GM21619 (cell line): ENCODE results near the gene TYW1.
"Not testable (repeated sequence)": the region's sequence is repeated elsewhere in the genome, so short reads cannot be mapped to it uniquely, and the experiment has no call there.

Experiments
- ATAC-seq: cut with Tn5 transposase; IDR thresholded peaks from one replicate; pipeline ENCODE4 v1.9.1; 2021; ENCODE audit not compliant: unreplicated experiment

The TYW1 gene

DNA sequence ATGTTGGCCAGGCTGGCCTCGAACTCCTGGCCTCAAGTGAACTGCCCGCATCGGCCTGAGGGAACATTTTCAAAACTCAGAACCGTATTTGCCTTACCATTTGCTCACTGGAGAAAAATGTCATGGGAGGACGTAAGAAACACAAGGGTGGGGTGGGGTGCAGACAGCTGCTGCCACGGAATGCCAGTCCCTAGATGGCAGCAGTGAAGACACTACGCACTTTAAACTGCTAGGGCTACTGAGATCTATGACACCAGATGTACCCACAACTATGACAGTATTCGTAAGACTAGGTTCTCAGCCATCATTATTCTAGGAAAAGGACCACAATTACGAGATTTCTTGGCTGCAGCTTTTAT lies 2.0 kb upstream of the TYW1 start:
- peak; percentile 35 for ATAC-seq

DNA sequence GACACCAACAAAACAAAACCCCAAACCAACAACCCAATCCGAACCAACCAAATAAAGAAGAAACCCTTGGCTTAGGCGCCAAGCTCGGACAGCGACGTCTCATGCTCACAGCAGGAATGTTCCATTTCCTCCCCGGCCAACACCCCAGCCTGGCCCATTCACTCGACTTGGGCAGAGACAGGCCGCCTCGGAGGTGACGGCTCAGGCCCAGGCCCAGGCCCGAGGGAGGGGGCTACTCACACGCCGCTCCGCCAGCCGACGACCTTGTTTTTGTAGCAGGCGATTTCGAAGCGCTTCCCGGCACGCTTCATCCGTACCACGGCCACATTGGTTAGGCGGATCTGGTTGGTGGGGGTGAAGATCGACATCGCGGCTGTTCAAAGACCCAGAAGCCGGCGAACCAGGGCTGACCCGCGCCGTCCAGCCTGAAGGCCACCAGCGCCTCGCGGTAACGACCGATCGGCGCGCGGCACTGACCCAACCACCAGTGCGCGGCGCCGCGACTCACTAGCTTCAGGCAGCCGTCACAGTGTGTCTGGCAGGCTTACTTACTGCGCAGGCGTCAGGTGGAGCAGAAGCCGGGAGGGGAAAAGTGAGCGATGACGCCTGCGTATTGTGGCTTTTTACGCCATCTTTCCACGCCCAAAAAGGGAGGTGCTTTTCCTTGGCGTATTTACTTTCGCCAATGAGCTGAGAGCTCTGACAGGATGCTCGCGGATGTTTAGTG lies 1.4 kb upstream of the TYW1 start, which contains the start of gene SBDS:
SBDS (minus strand) TSS at position 537 of the 727 bp plus-strand sequence; CDS start at position 368, 169 bp downstream.
- peak; percentile 60 for ATAC-seq

DNA sequence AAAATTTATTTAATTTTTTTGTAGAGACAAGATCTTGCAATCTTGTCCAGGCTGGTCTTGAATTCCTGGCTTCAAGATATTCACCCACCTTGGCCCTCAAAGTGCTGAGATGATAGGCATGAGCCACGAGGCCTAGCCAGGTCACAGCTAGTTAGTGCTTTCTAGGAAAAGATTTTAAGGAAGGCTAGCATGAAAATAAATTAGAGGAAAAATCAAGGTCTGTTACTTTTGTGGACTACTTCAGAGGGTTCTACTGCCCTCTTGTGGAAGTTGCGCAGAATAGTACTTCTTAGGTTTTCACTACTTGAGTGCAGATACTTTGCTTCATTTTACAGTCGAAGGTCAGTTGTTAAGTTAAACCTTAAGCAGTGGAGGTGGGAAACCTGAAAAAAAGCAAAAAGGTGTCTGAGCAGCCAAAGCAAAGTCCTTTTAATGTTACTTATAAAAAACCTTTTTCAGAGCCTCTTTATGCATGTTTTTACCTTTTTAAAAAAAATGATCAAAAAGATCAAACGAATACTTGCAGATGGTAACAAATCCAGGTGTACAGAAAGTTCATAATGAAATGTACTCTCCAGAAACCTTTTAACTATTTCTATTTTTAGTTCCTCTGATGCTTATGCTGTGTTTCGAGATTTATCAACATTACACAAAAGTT lies 4.1 kb downstream of the TYW1 start:
- not testable (repeated sequence) for ATAC-seq

DNA sequence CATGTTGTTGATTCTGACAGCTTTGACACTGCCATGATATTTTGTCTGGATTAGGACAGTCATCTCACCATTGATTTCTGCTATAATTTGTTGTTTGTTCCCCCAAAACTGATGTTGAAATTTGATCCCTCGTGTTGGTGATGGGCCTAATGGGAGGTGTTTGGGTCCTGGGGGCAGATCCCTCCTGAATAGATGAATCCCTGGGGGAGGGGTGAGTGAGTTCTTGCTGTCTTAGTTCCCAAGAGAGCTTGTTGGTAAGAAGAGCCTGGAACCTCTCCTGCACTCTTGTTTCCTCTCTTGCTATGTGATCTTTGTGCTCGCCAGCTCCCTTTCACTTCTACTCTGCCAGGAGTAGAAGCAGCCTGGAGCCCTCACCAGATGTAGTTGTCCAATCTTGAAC lies 7.5 kb downstream of the TYW1 start:
- not testable (repeated sequence) for ATAC-seq

DNA sequence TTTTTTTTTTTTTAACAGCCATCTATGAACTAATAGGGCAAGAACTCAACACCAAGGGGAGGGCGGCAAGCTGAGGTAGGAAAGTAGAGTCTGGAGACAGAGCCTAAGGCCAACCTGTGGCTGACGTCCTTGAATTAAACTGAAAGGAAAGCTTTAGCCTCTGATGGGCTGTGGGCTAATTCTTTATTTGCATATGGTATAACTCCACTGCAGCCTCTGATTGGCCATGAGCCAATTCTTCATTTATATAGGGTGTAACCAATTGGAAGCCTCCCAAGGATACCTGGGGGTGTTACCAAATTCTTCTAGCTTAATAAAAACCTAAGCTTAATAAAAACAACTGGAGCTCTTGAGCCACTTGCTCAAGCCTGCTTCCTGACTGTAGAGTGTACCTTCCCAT lies 10.3 kb downstream of the TYW1 start:
- ATAC-seq, result no peak

DNA sequence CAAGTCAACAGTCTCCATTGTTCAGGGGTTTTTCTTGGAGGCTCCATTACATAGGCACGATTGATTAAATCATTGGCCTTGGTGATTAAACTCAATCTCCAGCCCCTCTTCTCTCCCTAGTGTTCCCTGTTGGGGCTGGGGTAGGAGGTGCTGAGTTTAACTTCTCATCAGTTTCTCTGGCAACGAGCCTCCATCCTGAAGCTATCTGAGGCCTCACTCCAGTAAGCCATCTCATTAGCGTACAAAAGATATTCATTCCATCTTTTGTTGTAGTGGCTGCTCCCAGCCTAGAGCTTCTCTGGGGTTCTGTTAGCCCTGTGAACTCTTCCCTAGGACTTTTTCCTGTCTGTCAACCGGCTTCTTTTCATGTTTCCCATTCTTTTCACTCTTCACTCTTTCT lies 11.6 kb downstream of the TYW1 start:
- no peak for ATAC-seq

GRCh38 chr7:67009677-67010076 lies 13.0 kb downstream of the TYW1 start:
- not testable (repeated sequence) for ATAC-seq

DNA sequence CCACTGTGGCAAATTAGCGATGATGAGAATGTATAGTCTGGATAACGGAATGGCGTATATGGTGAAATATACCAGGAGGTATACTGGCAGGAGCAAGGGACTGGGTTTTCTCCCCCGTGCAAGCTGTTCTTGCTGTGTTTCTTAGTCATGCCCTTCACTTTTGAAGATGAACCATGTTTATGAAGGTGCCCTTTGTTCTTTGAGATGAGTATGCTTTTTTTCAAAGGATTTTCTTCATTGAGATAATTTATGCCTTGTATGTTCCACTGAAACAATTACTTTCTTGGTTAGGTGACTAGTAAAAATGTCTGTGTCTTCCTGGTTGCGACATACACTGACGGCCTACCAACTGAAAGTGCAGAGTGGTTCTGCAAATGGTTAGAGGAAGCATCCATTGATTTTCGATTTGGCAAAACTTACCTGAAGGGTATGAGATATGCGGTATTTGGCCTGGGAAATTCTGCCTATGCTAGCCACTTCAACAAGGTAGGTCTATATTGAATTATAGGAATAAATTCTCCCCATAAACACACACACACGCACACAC lies 17.5 kb downstream of the TYW1 start:
- not testable (repeated sequence) for ATAC-seq

- ATAC-seq, result not testable (repeated sequence)
Observed at GRCh38 chr7:67017971-67018370, 21.3 kb downstream of the TYW1 start.

- ATAC-seq, result no peak
Observed at GRCh38 chr7:67018940-67019339, 22.3 kb downstream of the TYW1 start.

DNA sequence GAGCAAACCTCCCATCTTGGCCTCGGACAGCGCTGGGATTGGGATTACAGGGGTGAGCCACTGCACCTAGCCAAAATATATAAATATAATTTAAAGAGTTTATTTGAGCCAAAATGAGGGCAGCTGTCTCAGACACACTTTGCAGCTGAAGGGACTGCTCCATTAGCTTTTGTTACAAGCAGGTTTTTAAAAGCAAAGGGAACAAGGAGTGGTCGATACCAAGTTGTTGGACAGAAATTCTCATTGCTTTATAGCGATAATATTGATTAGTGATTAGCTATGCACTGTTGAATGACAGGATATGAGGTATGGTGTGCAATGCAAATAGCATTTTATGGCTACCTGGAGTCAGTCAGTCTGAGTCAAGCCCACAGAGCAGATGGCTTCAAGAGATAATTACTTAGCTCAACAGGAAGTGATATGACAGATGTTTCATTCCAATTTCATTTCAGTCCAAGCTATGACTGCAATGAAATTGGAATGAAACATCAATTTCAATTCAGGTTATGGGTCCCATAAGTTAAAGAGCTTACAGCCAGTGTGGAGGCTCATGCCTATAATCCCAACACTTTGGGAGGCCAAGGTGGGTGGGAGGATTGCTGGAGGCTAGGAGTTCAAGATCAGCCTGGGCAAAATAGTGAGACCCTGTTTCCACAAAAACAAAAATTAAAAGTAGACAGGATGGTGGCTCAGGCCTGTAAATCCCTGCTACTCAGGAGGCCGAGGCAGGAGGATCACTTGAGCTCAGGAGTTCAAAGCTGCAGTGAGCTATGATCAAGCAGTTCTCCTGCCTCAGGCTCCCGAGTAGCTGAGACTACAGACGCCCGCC lies 23.1 kb downstream of the TYW1 start:
- no peak for ATAC-seq

DNA sequence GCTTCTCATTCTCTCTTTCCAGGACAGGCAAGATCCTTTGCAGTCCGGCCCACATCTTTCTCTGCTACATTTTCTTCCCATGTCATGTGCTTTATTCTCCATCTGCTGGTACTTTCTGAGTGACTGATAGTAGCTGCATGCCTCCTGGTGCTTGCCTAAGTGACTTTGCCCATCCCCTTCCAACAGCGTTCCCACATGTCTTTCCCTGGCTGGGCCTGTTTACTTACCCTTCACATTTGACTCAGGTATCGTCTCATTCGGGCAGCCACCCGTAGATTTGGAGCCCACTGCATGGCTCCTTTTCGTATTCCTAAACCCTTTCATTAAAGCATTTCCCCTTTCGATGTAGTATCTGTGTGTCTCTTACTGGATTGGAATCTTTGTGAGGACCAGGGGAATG lies 24.6 kb downstream of the TYW1 start:
- no peak for ATAC-seq

GRCh38 chr7:67022511-67022910 lies 25.9 kb downstream of the TYW1 start:
- no peak for ATAC-seq

- ATAC-seq, result not testable (repeated sequence)
Observed at GRCh38 chr7:67025459-67025858, 28.8 kb downstream of the TYW1 start.

DNA sequence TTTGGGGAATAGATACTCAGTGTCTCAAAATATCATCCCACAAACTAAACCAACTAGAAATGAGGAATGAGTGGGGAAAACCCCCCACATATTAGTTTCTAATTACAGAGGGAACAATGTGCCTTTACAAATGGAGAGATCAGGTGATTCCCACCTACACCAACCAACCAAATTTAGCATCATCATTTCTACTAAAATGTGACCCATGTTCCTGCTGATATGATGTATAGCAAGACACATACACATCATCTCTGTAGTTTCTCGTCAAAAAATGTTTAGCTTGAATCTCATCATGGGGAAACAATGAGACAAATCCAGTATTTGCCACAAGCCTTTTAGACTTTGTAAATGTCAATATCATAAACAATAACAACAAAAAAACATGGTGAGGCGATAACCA lies 35.1 kb downstream of the TYW1 start:
- not testable (repeated sequence) for ATAC-seq

DNA sequence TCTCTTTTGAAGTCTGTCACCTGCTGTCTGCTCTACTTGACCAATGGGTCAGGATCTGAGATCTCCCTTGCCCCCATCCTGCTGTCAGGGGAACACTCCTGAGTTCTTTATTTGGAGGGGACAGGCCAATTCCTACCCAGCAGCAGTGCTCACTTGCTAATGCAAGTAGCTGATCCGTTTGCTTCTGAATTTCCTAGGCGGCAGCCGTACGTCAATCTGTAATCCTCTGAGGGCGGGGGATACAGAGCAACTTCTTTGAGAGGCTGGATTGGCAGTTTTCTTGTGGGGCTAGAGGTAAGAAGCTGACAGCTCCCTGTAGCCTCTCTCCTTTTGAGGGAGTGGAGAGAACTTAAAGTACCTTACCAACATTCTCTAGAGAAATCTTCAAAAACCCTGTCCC lies 36.6 kb downstream of the TYW1 start:
- no peak for ATAC-seq

GRCh38 chr7:67036432-67037395 lies 40.1 kb downstream of the TYW1 start:
- not testable (repeated sequence) for ATAC-seq

GRCh38 chr7:67040832-67041231 lies 44.2 kb downstream of the TYW1 start:
- ATAC-seq, result not testable (repeated sequence)

DNA sequence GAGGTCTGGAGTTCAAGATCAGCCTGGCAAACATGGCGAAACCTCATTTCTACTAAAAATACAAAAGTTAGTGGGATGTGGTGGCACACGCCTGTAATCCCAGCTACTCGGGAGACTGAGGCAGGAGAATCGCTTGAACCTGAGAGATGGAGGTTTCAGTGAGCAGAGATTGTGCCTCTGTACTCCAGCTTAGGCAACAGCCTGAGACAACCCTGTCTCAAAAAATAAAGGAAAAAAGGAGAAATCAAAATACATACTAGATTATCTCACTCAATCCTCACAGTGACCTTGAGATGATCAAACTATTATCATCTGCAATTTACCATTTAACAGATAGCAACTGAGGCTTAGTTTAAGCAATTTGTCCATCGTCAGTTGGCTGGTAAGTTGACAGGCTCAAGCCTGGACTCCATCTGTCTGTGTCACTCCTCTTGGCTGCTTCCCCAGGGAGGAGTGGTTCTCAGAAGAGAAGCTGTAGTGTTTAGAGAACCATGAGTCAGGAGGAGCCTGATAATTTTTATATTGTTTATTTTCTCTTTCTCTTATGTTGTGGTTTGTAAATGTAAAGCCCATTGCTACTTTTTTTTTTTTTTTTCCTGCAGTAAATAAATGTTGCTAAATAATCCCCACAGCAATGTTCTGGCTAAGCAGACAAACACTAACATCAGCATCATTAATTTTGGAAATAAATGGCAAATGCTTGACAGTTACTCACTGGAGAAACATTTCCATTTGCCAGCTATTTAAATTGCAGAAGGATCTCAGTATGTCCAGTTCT lies 46.3 kb downstream of the TYW1 start:
- ATAC-seq, result not testable (repeated sequence)
